Esophagus (tissue), 2 donors: Measurements from ENCODE around the gene IL17D. TPM values are rescaled to one million over a fixed set of nuclear protein-coding genes. Genes with fewer than 3 reads are reported as not detected.
"Not testable (repeated sequence)": the region's sequence is repeated elsewhere in the genome, so short reads cannot be mapped to it uniquely, and the experiment has no call there.

Source experiments
- H3K27ac ChIP-seq, 2 donors: one replicate each; pipeline ENCODE4 v1.5.1; 2013; ENCODE audit warnings: low read depth in 2 of 2, mild to moderate bottlenecking in 2 of 2, inconsistent platforms in 1 of 2, low read length in 1 of 2, moderate library complexity in 1 of 2
- H3K27me3 ChIP-seq, 2 donors: one replicate each; pipeline ENCODE4 v1.6.1; 2013; ENCODE audit warnings: low read length in 2 of 2, control low read depth in 1 of 2, mild to moderate bottlenecking in 1 of 2; ENCODE audit not compliant: insufficient read depth in 2 of 2, control insufficient read depth in 1 of 2
- H3K36me3 ChIP-seq, 2 donors: one replicate each; pipeline ENCODE4 v1.6.1; 2013; ENCODE audit warnings: low read length in 1 of 2; ENCODE audit not compliant: control insufficient read depth in 2 of 2, insufficient read depth in 2 of 2
- H3K4me1 ChIP-seq, 2 donors: one replicate each; pipeline ENCODE4 v1.6.1; 2013; ENCODE audit warnings: low read length in 1 of 2; ENCODE audit not compliant: control insufficient read depth in 2 of 2, insufficient read depth in 2 of 2
- H3K4me3 ChIP-seq, 2 donors: one replicate each; pipeline ENCODE4 v1.5.1; 2013; ENCODE audit warnings: low read length in 2 of 2, mild to moderate bottlenecking in 2 of 2, low read depth in 1 of 2, moderate library complexity in 1 of 2
- H3K9me3 ChIP-seq, 2 donors: one replicate each; pipeline ENCODE4 v1.6.1; 2013; ENCODE audit warnings: mild to moderate bottlenecking in 2 of 2, low read depth in 1 of 2, low read length in 1 of 2, moderate library complexity in 1 of 2; ENCODE audit not compliant: control insufficient read depth in 2 of 2, insufficient read depth in 1 of 2
- WGBS, 2 donors: extraction: QIAGEN DNeasy Blood & Tissue Kit; methylation state at CpG; one replicate each; pipeline ENCODE4 v1.1.7; 2013; 5-methylcytosine and 5-hydroxymethylcytosine counted together
- polyA plus RNA-seq, 2 donors: library from polyadenylated mRNA; stranded (reverse); fragments of 200-250 nt; gene quantifications; one replicate each; pipeline ENCODE4 v1.2.3, GENCODE V29; 2013
- donor health status: healthy with polysubstance abuse.
- donor health status: Bipolar disorder and iron deficiency.

IL17D gene
- polyA plus RNA-seq, 2 donors: 0.35 to 0.61 TPM

- Histone ChIP-seq H3K27me3 (no peaks in the 10 kb centered on the region), H3K9me3 (peaks cover 0 to 6% of the 10 kb centered on the region in 2 donors), H3K4me3 (peak overlapping the region; percentile 37 to 40)
Measured at GRCh38 chr13:20721454-20722357, 18.2 kb downstream of the IL17D start.

GRCh38 chr13:20727856-20728255 is 24.4 kb downstream of the IL17D start:
- 91 to 96% methylated on average over 6 of the region's 6 CpGs for WGBS, 2 donors
- no peak overlapping the region for H3K27ac ChIP-seq

More at GRCh38 chr13:20721454-20722357, 18.2 kb downstream of the IL17D start:
- 17 to 21% methylated on average over 76 to 81 of the region's 81 CpGs for WGBS, 2 donors
- H3K36me3 ChIP-seq: no peaks in the 10 kb centered on the region
- H3K4me1 ChIP-seq: peaks cover 3 to 6% of the 10 kb centered on the region in 2 donors
- no peak overlapping the region for H3K27ac ChIP-seq

GRCh38 chr13:20728579-20729311 is 25.2 kb downstream of the IL17D start:
- Histone ChIP-seq H3K9me3 (peaks cover 0 to 4% of the 10 kb centered on the region in 2 donors), H3K4me3 (no peak overlapping the region), H3K4me1 (no peaks in the 10 kb centered on the region), H3K27ac (no peak overlapping the region), H3K27me3 (no peaks in the 10 kb centered on the region), H3K36me3 (no peaks in the 10 kb centered on the region)
- WGBS, 2 donors: 74 to 78% methylated on average over 14 of the region's 14 CpGs

More at GRCh38 chr13:20727856-20728255, 24.4 kb downstream of the IL17D start:
- H3K4me1 ChIP-seq: no peaks in the 10 kb centered on the region
- H3K27me3 ChIP-seq: no peaks in the 10 kb centered on the region
- H3K9me3 ChIP-seq: peaks cover 0 to 4% of the 10 kb centered on the region in 2 donors
- no peak overlapping the region for H3K4me3 ChIP-seq
- no peaks in the 10 kb centered on the region for H3K36me3 ChIP-seq

DNA sequence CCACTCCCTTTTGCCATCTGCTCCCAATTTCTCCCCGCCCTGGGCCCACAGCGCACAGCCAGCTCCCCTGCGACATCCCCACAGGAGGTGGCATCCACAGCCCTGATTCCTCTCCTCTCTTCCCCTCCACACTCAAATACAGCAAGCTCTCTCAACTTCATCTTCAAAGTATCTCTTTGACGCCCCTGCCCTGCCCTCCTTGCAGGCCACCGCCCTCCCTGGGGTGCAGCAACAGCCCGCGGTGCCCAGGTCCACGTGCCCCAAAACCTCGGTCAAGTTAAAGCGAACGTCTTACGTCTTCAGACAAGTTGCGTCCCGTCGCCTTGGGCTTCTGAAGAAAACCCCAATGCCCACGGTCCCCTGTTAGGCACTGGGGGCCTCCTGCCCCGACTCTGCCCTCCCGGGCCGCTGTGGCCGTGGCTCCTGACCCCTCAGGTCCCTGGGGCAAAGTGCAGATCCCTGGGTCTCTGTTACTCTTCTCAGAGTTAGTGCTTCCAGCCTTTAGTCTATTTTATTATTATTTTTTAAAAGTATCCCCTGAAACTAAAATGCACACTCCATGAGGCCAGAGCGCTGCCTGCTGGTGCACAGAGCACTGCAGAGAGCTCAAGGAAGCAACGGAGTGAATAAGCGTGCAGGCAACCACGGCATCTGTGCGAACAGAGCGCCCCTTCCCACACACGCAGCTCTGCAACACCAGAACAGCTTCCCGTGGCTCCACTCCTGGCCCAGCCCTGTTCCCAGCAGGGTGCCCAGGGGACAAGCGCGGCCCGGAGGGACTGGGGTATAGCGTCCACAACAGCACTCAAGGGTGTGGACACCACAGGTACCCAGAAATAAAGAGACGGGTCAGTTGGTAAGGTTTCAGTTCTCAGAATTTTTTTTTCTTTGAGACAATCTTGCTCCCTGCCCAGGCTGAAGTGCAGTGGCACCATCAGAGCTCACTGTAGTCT is 26.4 kb downstream of the IL17D start:
- Histone ChIP-seq H3K27ac (no peak overlapping the region), H3K27me3 (no peaks in the 10 kb centered on the region), H3K36me3 (no peaks in the 10 kb centered on the region), H3K9me3 (peaks cover 0 to 4% of the 10 kb centered on the region in 2 donors), H3K4me3 (no peak overlapping the region), H3K4me1 (no peaks in the 10 kb centered on the region)
- 95% methylated on average over 33 of the region's 33 CpGs for WGBS, 2 donors

DNA sequence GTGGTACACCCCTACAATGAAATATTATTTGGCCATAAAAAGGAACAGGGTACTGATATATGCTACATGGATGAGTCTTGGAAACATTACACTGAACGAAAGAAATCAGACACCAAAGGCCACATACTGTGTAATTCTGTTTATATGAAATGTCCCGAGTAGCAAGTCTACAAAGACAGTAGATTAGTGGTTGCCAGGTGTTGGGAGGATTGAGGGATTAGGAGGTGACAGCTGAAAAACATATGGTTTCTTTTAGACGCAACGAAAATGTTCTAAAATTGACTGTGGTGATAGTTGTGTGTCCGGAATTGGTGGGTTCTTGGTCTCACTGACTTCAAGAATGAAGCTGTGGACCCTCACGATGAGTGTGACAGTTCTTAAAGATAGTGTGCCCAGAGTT is 35.1 kb downstream of the IL17D start:
- Histone ChIP-seq H3K4me1 (no peaks in the 10 kb centered on the region), H3K27me3 (no peaks in the 10 kb centered on the region), H3K27ac (no peak overlapping the region), H3K36me3 (no peaks in the 10 kb centered on the region), H3K9me3 (peaks cover 2 to 3% of the 10 kb centered on the region in 2 donors), H3K4me3 (no peak overlapping the region)
- WGBS, 2 donors: 83 to 92% methylated on average over 6 of the region's 6 CpGs

DNA sequence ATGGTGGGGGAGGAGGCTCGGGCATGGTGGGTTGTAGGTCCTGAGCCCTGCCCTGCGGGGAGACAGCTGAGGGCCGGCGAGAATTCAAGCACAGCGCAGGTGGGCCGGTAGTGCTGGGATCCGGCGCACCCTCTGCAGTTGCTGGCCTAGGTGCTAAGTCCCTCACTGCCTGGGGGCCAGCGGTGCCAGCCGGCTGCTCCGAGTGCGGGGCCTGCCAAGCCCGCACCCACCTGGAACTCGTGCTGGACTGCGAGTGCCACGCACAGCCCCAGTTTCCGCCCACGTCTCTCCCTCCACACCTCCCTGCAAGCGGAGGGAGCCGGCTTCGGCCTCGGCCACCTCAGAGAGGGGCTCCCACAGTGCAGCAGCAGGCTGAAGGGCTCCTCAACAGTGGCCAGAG is 36.5 kb downstream of the IL17D start:
- H3K27ac ChIP-seq: no peak overlapping the region
- H3K4me3 ChIP-seq: no peak overlapping the region
- peaks cover 2 to 3% of the 10 kb centered on the region in 2 donors for H3K9me3 ChIP-seq
- H3K36me3 ChIP-seq: no peaks in the 10 kb centered on the region
- no peaks in the 10 kb centered on the region for H3K27me3 ChIP-seq
- 97 to 98% methylated on average over 22 of the region's 22 CpGs for WGBS, 2 donors
- no peaks in the 10 kb centered on the region for H3K4me1 ChIP-seq

DNA sequence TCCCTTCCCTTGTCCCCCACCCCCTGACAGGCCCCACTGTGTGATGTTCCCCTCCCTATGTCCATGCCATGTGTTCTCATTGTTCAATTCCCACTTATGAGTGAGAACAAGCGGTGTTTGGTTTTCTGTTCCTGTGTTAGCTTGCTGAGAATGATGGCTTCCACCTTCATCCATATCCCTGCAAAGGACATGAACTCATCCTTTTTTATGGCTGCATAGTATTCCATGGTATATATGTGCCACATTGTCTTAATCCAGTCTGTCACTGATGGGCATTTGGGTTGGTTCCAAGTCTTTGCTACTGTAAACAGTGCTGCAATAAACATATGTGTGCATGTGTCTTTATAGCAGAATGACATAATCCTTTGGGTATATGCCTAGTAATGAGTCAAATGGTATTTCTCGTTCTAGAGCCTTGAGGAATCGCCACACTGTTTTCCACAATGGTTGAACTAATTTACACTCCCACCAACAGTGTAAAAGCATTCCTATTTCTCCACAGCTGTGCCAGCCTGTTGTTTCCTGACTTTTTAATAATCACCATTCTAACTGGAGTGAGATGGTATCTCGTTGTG is 40.4 kb downstream of the IL17D start:
- not testable (repeated sequence) for H3K4me1 ChIP-seq, H3K36me3 ChIP-seq, H3K27ac ChIP-seq, H3K9me3 ChIP-seq, H3K27me3 ChIP-seq, H3K4me3 ChIP-seq
- WGBS, 2 donors: 88% methylated on average over 4 of the region's 4 CpGs

- no peaks in the 10 kb centered on the region for H3K36me3 ChIP-seq
- 92 to 95% methylated on average over 1 of the region's 1 CpG for WGBS, 2 donors
- no peaks in the 10 kb centered on the region for H3K27me3 ChIP-seq
- no peaks in the 10 kb centered on the region for H3K9me3 ChIP-seq
- no peak overlapping the region for H3K27ac ChIP-seq
- no peak overlapping the region for H3K4me3 ChIP-seq
- H3K4me1 ChIP-seq: no peaks in the 10 kb centered on the region
Measured at GRCh38 chr13:20749377-20749776, 45.9 kb downstream of the IL17D start.

DNA sequence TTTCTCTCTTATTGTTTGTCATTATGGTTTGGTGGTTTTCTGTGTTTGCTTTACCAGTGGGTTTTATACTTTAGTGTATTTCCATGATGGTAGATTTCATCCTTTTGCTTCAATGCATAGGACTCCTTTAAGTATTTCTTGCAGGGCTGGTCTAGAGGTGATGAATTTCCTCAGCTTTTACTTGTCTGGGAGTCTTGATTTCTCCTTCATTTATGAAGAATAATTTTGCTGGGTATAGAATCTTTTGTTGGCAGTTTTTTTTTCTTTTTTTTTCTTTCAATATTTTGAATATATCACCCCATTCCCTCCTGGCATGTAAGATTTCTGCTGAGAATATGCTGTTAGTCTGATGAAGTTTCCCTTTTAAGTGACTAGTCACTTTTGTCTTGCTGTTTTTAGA is 50.5 kb downstream of the IL17D start:
- no peak overlapping the region for H3K4me3 ChIP-seq
- H3K36me3 ChIP-seq: peaks cover 0 to 4% of the 10 kb centered on the region in 2 donors
- peaks cover 0 to 2% of the 10 kb centered on the region in 2 donors for H3K9me3 ChIP-seq
- H3K27me3 ChIP-seq: no peaks in the 10 kb centered on the region
- H3K27ac ChIP-seq: no peak overlapping the region
- no peaks in the 10 kb centered on the region for H3K4me1 ChIP-seq
